Activated CD4-positive, alpha-beta T cell treated with anti-CD3 and anti-CD28 coated beads, Interleukin-2, amount 10 ng/mL, durations not matched to agents 7 days and 5 days (primary cell): ENCODE measurements around the gene ACER3. TPM values are rescaled to one million over a fixed set of nuclear protein-coding genes. Genes with fewer than 3 reads are reported as not detected.

Source experiments
- CTCF ChIA-PET: fragments of 350-600 bp; sonication (Branson Sonifier 250); formaldehyde crosslinking; loops from one replicate; lab custom pipeline; 2021; ENCODE audit warnings: antibody characterized with exemption; lab: Charles Lee
- POLR2A ChIA-PET: fragments of 350-600 bp; sonication (Branson Sonifier 250); formaldehyde crosslinking; loops from one replicate; lab custom pipeline; 2021; ENCODE audit warnings: antibody characterized with exemption; lab: Charles Lee
- DNase-seq: peaks from one replicate; pipeline ENCODE4 v3.0.0-alpha.2; 2020
- H3K27ac Mint-ChIP-seq: one replicate; pipeline ENCODE4 v1.8.0; 2021; ENCODE audit warnings: mild to moderate bottlenecking, moderate library complexity, mixed read lengths
- H3K27me3 Mint-ChIP-seq: one replicate; pipeline ENCODE4 v1.8.0; 2021; ENCODE audit warnings: mixed read lengths
- H3K36me3 Mint-ChIP-seq: one replicate; pipeline ENCODE4 v1.8.0; 2021; ENCODE audit warnings: low read depth, mixed read lengths
- H3K4me1 Mint-ChIP-seq: one replicate; pipeline ENCODE4 v1.8.0; 2021; ENCODE audit warnings: mixed read lengths
- H3K4me3 Mint-ChIP-seq: one replicate; pipeline ENCODE4 v1.8.0; 2021; ENCODE audit warnings: mild to moderate bottlenecking, moderate library complexity, mixed read lengths
- H3K9me3 Mint-ChIP-seq: one replicate; pipeline ENCODE4 v1.8.0; 2021; ENCODE audit warnings: mixed read lengths
- total RNA-seq, 2 experiments: library from RNA; stranded (reverse); gene quantifications; one replicate each; pipeline ENCODE4 v1.2.3, GENCODE V29; 2021

ACER3 gene
- total RNA-seq, 2 experiments from 2014 or later: 10.7 to 12.5 TPM

DNA sequence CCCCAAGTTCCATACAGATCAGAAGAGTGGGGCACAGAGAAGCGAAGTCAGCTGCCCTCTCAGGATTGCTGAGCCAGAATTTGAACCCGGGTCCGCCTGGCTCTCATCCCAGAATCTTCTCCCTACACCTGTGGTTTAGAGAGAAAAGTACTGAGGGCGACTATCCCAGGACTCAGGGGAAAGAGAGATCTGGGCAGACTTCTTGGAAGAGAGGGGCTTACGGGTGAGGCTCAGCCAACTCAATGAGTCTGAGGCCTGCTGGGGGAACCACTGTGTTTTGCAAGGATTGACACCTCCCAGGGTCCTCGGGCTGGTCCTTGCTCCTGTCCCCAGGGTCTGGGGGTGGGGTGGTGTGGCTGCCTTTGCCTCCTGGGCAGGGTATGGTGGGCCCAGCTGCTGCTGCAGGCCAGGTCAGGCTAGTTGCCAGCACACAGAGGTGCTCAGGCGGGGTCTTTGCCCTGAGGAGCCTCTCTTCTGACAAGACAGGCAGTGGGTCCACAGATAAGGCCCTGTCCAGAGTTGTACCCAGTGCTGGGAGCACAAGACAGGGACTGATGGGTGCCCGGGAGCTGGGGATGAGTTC, 207.2 kb downstream of the ACER3 start:
- CTCF ChIA-PET: no interaction called here
- Mint-ChIP-seq H3K27me3 (peaks cover 10% of the 10 kb centered on the region), H3K4me1 (peaks cover 18% of the 10 kb centered on the region), H3K4me3 (peak overlapping the region; percentile 68), H3K9me3 (no peaks in the 10 kb centered on the region), H3K27ac (peak overlapping the region; percentile 11), H3K36me3 (no peaks in the 10 kb centered on the region)
- POLR2A ChIA-PET: no interaction called here
- no peak for DNase-seq

DNA sequence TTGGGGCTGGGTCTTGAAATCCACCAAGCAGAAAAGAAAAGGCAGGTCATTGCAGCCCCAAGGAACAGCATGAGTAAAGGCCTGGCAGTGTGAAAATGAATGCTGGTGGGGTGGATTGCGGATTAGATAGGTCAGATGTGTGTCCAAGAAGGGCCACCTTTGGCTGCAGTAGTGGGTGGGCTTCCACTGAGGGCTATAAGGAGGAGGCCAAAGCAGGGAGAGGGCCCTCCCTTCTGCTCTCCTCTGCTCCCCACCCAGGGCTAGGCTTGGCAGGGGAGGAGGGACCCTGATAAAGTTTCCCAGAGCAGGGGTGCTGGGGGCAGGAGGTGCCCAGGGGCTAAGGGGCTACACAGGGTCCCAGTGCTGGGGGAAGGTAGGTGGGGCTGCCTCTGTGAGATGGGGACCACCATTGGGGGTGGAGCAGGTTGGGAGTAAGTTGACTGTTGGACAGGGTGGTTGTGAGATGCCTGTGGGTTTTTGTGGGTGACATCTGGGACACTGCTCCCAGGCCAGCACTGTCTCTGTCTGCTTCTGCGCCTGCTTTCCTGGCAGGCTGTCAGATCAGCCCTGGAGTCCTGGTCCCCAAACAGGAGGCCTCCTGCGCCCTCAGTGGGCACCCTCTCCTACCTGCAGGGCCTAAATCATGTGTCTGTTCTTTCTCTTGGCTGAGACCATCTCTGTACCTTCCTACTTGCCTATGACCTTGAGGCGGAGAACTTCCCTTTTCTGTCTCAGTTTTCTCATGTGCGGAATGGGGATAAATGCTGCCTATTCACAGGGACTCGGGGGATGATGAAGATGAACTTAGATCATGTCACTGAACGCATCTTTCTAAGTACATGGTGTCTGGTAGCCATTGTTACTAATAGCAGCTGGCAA, 208.0 kb downstream of the ACER3 start:
- H3K36me3 Mint-ChIP-seq: no peaks in the 10 kb centered on the region
- H3K27ac Mint-ChIP-seq: no peak overlapping the region
- H3K27me3 Mint-ChIP-seq: peaks cover 10% of the 10 kb centered on the region
- no peaks in the 10 kb centered on the region for H3K9me3 Mint-ChIP-seq
- DNase-seq: no peak
- POLR2A ChIA-PET: no interaction called here
- H3K4me1 Mint-ChIP-seq: peaks cover 25% of the 10 kb centered on the region
- no peak overlapping the region for H3K4me3 Mint-ChIP-seq
- CTCF ChIA-PET: no interaction called here

DNA sequence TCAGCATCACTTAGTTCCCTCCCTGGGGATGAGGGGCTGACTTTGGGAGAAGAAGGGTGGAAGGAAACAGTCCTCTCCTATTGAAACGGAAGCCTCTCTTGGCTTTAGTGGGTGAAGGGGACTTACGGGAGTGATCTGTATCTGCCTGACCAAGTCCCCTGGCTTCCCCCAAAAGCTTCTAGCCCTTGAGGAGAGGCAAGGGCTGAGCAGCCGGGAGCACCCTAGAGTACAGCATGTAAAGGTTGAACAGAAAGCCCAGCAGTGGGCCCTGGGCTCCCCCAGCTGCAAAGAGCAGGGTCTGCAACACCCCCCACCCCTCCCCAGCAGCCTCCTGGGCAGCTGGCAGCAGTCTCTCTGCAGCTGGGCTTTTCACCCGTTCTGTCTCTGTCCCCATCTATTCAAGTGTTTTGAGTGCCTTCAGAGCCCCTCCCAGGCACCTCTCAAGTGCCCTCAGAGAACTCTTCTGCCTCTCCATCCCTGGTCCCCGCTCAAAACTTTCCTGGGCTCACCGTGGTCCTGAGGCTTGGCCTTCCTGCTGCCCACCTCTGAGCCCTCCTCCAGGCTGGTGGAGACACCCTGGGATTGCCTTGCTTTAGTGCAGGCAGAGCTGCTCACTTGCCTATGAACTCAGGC, 208.7 kb downstream of the ACER3 start:
- ChIA-PET POLR2A (no interaction called here), CTCF (interaction anchor here (0.8 to 1.0 kb wide), 2 partner anchors 10 to 22 kb away, joined by 3 read pairs; no protein-coding TSS in a partner anchor)
- no peak overlapping the region for H3K27ac Mint-ChIP-seq
- no peaks in the 10 kb centered on the region for H3K36me3 Mint-ChIP-seq
- peaks cover 25% of the 10 kb centered on the region for H3K4me1 Mint-ChIP-seq
- H3K27me3 Mint-ChIP-seq: peaks cover 10% of the 10 kb centered on the region
- no peak for DNase-seq
- no peak overlapping the region for H3K4me3 Mint-ChIP-seq
- H3K9me3 Mint-ChIP-seq: no peaks in the 10 kb centered on the region

DNA sequence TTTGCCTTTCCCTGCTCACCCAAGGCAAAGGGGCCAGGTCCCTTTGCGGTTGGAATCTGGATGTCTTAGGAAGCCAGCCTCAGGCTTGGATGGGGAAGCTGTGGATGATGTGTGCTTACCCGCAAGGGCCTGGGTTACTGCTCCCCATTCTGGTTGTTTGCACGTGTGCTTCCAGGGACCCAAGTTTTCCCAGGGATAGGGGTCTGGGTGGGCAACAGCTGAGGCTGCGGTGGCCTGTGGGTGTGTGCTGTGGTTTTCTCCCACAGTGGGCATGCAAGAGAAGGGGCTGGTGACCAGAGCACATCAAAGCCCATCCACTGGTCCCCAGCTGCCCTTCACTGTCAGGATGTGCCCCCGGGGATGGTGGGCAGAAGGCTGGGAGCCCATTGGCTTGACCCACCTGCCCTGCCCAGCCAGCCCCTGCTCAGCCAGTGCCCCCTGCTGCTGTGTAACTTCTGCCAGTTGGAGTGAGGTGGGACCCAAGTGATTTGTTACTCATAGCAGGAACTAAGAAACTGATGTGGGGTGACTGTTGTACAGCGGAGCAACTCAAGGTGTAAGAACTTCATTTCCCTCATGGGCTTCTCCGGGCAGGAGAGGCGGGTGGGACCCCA, 209.4 kb downstream of the ACER3 start:
- Mint-ChIP-seq H3K27ac (no peak overlapping the region), H3K4me1 (peaks cover 25% of the 10 kb centered on the region), H3K27me3 (peaks cover 6% of the 10 kb centered on the region), H3K4me3 (no peak overlapping the region), H3K9me3 (no peaks in the 10 kb centered on the region), H3K36me3 (no peaks in the 10 kb centered on the region)
- ChIA-PET POLR2A (no interaction called here), CTCF (interaction anchor here (0.8 to 1.0 kb wide), 2 partner anchors 9 to 22 kb away, joined by 3 read pairs; no protein-coding TSS in a partner anchor)
- DNase-seq: no peak

DNA sequence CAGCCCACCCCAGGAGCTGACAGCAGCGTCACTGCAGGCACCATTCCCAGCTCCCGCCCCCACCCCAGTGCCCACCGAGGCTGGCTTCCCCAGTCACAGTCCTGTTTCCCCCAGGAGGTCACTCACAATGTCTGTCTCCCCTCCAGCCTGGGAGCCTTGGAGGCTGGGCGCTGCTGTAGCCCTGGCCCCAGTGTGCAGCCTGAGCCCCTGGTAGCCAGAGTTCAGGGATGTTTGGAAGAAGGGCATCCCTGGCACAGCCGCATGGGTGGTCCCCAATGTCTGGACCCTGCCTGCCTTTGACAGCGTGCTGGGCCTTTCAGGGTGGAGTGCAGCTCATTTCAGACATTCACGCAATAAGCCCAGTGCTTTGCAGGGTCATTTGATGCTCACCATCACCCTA, 210.4 kb downstream of the ACER3 start:
- Mint-ChIP-seq H3K27ac (no peak overlapping the region), H3K9me3 (no peaks in the 10 kb centered on the region), H3K4me3 (no peak overlapping the region), H3K27me3 (peaks cover 2% of the 10 kb centered on the region), H3K4me1 (peaks cover 19% of the 10 kb centered on the region), H3K36me3 (no peaks in the 10 kb centered on the region)
- ChIA-PET CTCF (no interaction called here), POLR2A (no interaction called here)
- DNase-seq: no peak

DNA sequence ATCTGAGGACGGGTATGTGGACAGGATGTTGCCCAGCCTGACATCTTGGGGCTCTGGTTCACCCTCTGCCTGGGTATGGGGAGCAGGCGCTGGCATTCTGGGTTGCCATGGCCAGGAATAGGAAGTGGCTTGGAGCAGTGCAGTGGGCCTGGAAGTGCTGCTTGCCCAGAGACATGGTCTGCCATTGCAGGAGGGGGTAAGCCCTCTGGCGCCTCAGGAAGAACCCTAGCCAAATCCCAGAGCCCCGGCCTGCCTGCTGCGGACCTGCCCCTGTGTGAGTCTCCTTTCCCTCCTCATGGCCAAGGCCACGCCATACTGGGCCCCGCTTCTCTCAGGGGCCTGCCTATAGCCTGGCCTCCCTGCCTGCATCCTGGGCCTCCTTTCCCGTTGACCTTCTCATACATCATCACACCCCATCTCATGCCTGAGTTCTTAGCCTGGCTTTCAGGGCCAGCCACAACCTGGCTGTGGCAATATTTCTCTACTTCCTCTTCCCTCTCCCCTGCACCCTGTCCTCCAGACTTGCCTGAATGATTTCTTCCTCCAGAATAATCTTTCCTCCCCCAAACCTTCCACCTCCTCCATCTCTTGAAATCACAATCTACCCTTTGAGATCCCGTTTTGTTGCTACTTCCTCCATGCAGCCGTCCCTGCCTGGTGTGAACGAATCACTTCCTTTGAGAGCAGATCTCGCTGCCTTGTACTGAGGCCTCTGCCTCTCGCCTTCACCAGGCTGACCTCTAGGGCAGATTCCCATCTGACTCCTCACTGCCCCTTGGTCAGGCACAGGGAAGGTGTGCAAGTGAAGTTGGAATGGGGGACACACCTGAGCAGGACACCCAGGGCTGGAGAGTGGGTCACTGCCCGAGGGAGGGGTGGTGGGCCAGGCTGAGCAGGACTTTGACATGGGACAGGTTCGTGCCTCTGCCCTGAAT, 211.2 kb downstream of the ACER3 start:
- H3K36me3 Mint-ChIP-seq: no peaks in the 10 kb centered on the region
- DNase-seq: no peak
- H3K4me1 Mint-ChIP-seq: peaks cover 19% of the 10 kb centered on the region
- no peak overlapping the region for H3K4me3 Mint-ChIP-seq
- H3K27ac Mint-ChIP-seq: no peak overlapping the region
- CTCF ChIA-PET: interaction anchor here (2.2 kb wide), 1 partner anchor 11 kb away, joined by 9 read pairs; no protein-coding TSS in a partner anchor
- POLR2A ChIA-PET: no interaction called here
- peaks cover 5% of the 10 kb centered on the region for H3K27me3 Mint-ChIP-seq
- H3K9me3 Mint-ChIP-seq: no peaks in the 10 kb centered on the region

DNA sequence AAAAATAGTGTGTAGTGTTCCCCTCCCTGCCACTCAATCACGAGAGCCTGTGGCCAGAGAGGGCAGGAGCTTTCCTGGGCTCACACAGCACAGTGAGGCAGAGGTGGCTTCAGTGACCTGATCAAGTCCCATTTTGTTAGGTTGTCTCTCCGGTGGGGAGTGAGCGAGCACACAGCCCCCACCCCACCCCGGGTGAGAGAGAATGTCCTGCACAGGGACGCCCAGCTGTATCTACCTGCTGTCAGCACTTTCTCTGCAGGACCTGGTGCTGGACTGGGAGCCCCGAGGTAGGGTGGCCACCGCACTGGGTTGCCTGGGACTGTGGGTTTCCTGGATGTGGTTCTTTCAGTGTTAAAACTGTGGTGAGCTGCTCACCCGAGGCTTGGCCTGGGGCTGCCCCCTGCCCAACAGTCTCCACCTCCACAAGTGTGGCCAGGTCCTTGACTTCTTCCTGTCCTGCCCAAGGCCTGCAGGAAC, 212.2 kb downstream of the ACER3 start:
- no peak for DNase-seq
- ChIA-PET POLR2A (no interaction called here), CTCF (interaction anchor here (2.2 to 2.4 kb wide), 2 partner anchors 10 to 18 kb away, joined by 8 to 9 read pairs; no protein-coding TSS in a partner anchor)
- no peaks in the 10 kb centered on the region for H3K9me3 Mint-ChIP-seq
- H3K4me3 Mint-ChIP-seq: no peak overlapping the region
- peaks cover 8% of the 10 kb centered on the region for H3K27me3 Mint-ChIP-seq
- no peaks in the 10 kb centered on the region for H3K36me3 Mint-ChIP-seq
- H3K4me1 Mint-ChIP-seq: peaks cover 19% of the 10 kb centered on the region
- H3K27ac Mint-ChIP-seq: no peak overlapping the region

DNA sequence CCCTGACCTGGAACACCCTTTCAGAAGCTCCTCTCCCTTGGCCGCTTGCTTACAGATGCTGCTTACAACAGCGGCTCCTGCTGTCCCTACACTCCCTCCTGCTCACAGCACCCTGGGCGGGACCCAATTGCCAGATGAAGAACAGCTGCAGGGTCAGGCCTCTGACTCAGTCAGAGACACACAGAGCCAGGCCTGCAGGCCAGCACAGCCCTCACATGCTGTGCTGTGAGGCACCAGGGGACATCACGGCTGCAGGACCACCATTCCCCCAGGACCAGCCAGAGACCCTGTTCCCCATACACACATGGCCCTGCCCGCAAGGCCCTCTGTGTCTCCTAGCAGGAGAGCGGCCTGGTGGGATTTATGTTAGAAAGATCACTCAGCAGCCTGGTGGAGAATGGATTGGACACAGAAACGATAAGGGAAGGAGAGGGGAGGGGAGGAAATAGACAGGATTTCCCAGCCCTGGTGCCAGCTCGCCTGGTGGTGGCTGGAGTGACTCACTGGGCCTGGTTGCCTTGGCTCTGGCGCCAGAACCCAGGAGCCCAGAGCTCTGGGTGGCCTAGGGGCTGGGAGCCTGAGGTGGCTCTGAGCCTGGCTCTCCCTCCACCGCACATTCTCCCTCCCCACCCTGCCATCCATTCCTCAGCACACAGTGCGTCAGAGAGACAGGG, 212.7 kb downstream of the ACER3 start:
- ChIA-PET POLR2A (no interaction called here), CTCF (interaction anchor here (2.2 to 2.4 kb wide), 2 partner anchors 9 to 17 kb away, joined by 8 to 9 read pairs; no protein-coding TSS in a partner anchor)
- H3K27me3 Mint-ChIP-seq: peaks cover 9% of the 10 kb centered on the region
- H3K27ac Mint-ChIP-seq: no peak overlapping the region
- DNase-seq: no peak
- H3K4me1 Mint-ChIP-seq: peaks cover 19% of the 10 kb centered on the region
- H3K36me3 Mint-ChIP-seq: no peaks in the 10 kb centered on the region
- no peak overlapping the region for H3K4me3 Mint-ChIP-seq
- H3K9me3 Mint-ChIP-seq: no peaks in the 10 kb centered on the region

DNA sequence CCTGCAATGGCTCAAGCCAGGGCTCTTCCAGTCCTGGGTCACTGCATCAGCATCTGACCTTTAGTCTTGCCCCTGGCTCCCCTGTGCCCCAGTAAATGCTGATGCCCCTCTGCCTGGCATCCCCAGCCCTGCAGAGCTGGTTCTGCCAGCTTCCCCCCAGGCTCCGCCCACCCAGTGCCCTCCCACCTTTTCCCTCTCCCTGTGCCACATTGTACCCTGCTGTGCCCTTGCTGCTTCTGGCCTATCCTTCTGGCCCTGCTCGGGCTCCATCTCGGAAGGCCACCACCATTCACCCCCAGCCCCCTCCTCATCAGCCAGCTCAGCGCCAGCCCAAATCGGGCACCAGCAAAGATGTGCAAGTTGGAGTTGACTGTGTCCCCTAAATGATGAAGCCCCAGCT, 213.5 kb downstream of the ACER3 start:
- ChIA-PET POLR2A (no interaction called here), CTCF (interaction anchor here (0.9 to 2.4 kb wide), 3 partner anchors 8 to 16 kb away, joined by 3 to 9 read pairs (median 8); no protein-coding TSS in a partner anchor)
- H3K9me3 Mint-ChIP-seq: no peaks in the 10 kb centered on the region

DNA sequence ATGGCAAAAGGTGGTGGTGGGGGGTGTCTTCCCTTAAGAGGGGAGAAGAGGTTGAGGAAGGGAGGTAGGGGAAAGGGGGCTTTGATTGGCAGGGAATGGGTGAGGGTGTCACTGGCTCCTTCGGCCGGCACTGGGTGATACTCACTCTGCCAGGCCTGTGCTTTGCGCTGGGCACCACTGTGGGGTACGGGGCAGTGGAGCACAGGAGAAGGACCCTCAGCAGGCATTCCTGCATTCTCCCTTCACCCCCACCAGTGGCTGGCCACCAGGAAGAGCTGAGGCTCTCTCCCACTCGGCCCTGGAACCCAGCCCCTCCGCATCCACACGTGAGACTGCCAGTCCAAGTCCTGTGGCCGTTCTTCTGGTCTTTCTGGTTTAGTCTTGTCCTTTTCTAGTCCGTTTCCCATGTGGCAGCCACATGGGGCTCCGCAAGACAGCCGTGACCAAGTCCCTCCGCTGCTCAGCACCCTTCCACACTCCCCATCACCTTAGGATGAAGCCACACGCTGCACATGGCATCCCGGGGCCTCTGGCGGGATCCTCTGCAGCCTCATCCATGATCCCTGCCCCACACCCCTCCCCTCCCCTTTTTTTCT, 214.0 kb downstream of the ACER3 start:
- no peaks in the 10 kb centered on the region for H3K9me3 Mint-ChIP-seq

More for the DNA sequence above, 213.5 kb downstream of the ACER3 start:
- no peak overlapping the region for H3K27ac Mint-ChIP-seq
- H3K4me3 Mint-ChIP-seq: no peak overlapping the region
- DNase-seq: no peak
- no peaks in the 10 kb centered on the region for H3K36me3 Mint-ChIP-seq
- peaks cover 19% of the 10 kb centered on the region for H3K4me1 Mint-ChIP-seq
- H3K27me3 Mint-ChIP-seq: peaks cover 11% of the 10 kb centered on the region

DNA sequence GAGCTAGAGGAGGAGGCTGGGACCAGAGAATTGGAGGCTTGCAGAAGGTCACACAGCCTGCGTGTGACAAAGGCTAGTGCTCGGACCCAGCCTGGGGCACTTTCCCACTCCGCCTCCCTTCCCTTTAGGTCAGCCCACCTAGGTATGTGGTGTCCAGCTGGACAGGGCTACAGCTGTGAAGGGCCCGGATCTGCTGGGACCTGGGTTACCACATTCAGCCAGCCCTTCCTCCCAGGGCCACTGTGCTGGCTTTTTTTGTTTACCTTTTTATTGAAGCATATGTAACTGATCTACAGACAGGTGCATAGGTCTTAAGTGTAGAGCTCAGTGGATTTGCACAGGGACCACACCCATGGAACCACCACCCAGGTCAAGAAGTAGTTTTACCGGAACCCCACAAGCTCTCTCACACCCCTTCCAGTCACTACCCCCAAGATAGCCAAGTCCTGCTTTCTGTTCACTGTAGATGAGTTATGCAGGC, 214.7 kb downstream of the ACER3 start:
- POLR2A ChIA-PET: no interaction called here
- Mint-ChIP-seq H3K4me1 (peaks cover 22% of the 10 kb centered on the region), H3K27ac (no peak overlapping the region), H3K4me3 (no peak overlapping the region), H3K36me3 (no peaks in the 10 kb centered on the region), H3K9me3 (no peaks in the 10 kb centered on the region), H3K27me3 (peaks cover 11% of the 10 kb centered on the region)
- no peak for DNase-seq
- CTCF ChIA-PET: interaction anchor here (1.2 kb wide), 1 partner anchor 28 kb away, joined by 7 read pairs; no protein-coding TSS in a partner anchor

More for the DNA sequence above, 214.0 kb downstream of the ACER3 start:
- Mint-ChIP-seq H3K36me3 (no peaks in the 10 kb centered on the region), H3K4me1 (peaks cover 20% of the 10 kb centered on the region), H3K4me3 (no peak overlapping the region), H3K27me3 (peaks cover 11% of the 10 kb centered on the region), H3K27ac (no peak overlapping the region)
- no peak for DNase-seq
- ChIA-PET CTCF (interaction anchor here (0.9 to 2.4 kb wide), 4 partner anchors 8 to 27 kb away, joined by 3 to 9 read pairs (median 8); no protein-coding TSS in a partner anchor), POLR2A (no interaction called here)
